COR-L47 (cell line): ENCODE measurements around the gene RAD51B.

ENCODE experiments used
- DNase-seq: peaks from one replicate; lab custom pipeline; 2025; lab: John Stamatoyannopoulos, UW

The RAD51B gene

DNA sequence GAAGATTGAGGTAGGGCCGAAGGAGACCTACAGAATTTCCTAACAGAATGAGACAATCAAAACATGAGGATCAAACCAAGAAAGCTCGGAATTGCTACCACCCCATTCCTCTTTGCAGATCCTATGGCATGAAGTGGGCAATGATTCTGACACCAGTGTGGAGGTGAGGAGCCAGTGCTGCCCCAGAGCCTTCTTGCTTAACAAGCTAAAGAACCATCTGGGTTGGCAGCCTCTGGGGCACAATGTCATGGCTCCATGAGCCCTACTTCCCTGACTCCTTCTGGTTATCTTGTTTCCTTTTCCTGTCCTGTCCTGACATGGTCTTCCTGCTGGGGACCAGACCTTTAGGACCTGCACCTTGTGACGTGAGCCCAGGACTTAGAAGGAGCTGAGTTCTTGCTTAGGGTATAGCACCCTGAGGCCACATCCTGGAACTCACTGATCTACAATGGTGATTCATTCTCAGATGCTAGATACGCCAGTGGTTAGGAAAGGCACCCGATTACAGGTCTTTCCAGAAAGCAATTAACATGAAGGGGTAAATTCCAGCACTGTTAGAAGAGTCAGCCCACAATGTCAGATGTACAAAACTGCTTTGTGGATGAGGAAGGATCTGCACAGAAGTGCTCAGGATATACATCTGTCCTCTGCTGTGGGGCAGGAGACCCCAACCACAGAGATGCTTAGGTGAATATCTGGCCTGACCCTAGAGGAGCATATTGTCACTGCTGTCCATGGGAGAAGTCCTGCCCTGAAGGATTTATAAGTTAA, 649.0 kb downstream of the RAD51B start:
- no peak for DNase-seq

DNA sequence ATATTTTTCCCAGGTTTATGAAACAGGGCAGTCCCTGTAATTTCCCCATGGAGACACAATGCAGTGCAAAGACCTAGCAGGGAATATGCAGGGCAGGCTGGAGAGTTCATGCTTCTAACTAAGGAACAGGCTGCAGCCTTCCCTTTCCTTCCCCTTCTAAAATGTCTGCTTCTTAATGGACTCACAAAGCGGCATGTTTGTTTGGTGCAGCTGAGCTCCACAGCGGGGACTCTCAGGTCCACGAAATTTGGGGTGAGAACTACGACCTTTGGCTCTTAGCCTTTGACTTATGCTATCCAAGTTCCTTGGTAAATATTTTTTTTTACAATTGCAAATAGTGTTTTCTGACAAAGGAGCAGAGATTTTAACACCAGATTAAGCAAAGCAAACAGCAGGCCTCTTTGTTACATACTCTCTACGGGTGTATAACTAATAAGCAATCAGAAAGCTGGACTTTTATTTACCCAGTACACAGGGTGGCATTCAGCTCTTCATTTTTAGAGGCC, 649.7 kb downstream of the RAD51B start:
- DNase-seq: no peak

DNA sequence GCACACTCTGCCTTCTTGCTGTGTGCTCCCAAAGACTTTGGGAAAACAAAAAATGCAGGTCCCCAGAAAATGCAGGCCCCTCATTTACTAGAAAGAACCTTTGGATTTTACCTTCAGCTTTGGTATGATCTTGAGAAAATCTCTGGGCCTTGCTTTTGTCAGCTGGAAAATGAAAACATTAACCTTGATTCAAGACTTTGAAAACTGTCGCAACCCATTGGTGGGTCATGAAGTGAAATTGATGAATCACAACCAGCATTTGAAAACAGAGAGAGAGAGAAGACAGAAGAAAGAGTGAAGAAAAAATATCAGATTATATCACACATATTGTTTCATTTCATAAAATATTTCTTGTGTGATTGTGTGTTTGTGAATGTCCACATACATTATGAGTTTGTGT, 650.8 kb downstream of the RAD51B start:
- no peak for DNase-seq

DNA sequence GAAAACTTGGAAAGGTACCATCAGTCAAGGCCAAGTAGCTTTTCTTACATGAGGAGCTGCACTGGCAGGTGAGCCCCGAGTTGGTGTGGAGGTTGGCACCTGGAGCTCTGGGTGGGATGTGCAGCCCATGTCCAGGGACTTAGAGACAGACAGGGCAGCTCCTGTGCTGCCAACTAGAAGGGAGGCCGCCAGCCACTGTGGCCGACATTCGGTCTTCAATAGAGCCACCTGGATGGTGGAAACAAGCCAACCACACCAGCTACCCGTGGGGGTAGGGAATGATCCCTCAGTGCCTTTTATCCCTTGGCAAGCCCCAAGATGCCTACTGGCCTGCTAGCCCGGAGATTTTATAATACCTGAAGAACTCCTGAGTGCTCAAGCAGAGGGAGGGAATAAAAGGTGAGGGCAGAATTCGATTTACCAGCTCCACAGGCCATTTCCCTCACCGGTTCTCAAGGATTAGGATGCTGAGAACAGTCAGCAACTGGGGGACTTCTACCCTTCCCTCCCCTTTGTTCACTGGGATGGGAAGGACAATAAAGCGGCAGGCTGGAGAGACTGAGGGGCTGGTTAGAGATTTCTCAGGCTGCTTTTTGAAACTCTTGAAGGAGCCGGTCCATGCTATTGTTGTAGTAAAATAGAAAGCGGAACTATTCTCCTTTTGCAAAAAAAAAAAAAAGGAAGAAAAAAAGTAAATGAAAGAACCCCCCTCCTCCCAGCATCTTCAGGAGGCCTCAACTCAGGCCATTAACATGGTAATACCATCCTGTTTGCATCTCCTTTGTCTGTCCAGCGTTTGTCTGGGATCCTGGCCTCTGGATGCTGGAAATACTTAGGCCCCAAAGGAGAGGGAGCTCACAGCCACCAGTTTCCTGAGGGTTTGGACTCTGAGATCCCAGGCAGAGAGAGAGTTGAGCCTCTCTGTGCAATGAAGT, 651.7 kb downstream of the RAD51B start:
- no peak for DNase-seq

DNA sequence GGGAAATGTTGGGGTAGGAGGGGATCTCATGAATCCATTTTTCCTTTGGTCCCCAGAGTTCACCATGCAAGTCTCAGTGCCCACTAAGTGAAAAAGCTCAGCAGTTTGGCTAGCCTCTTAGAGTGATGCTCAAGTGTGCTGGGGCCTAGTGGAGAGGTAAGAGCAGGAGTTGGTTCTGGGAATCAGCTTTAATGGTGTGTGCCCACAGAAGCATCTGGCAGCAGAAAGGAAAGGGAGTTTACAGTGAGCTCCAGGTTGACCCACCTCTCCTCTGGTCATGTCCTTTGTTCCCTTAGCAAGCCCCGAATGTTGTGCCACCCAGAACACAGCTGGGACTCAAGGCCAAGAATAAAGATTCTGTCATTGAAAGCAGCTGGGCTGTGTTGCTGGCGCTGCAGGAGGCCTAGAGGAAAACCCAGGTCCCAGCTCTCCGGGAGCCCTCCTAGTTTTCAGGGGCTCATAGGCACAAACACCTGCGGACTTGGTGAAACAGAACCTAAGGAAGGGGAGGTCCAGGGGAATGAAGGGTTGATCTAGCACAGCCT, 652.5 kb downstream of the RAD51B start:
- DNase-seq: no peak

DNA sequence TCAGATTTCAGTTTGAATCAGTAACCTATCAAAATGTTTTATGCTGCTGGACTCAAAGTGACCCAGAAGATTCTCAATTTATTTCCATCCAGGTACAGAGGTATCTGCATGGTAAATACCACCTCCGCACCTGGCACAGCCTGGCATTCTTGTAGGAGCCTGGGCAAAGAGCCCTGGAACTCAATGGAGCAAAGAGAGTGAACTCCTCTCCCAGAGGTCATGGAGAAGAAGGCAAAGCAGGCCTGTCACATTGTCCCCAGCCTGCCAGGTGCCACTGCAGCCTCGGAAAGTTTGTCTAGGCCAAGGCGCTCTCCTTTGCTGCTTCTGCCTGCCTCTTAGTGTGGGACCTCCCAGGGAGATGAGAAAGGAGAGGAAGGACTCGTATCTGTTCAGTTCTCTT, 653.5 kb downstream of the RAD51B start:
- DNase-seq: no peak

DNA sequence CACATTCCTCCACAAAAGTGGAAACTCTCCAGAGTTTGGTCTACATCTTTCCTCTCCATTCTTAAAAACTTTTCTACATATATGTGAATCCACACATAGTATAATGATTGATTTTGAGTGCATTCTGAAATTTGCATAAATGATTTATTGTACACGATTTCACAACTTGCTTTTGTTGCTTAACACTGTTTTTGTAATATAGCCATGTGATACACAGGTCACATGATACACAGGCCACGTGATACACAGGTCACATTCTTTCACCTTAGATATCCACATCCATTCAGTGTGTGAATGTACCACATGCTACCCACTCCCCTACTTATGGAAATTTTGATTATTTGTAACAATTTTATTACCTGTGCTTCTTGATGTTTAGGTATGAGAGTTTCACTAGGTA, 654.2 kb downstream of the RAD51B start:
- no peak for DNase-seq

DNA sequence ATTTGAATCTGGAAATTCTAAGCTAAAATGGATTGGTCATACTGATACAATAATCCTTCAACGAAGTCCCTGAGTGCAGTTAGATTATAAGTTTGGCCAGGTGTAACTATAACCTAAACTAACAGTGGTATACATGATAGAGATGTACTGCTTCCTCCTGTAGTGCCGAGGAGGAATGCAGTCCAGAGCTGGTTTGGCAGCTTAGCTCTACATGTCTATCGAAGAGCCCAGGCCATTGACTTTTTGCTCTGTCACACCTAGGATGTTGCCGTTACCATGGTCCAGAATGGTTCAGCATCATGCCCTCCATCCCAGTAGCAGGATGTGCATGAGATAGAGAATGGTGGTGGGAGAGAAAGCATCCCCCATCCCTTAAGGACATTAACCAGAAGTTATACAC, 655.2 kb downstream of the RAD51B start:
- DNase-seq: no peak

DNA sequence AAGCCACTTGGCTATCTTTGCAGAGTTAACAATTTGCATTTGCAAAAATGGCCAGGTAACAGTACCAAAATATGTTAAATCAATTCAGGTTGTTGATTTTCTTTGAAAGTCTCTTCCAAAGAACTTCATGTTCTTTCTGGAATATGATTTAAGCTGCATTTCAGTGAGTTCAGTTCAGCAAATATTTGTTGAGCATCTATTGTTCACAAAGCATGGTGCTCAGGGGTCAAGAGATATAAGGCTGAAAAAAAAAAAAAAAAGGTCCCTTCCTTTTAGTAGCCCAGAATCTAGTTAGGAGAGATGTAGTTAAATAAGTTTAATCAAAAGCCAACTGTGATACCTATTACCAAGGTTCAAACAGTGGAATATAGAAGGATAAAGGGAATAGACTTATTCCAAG, 656.2 kb downstream of the RAD51B start:
- no peak for DNase-seq

DNA sequence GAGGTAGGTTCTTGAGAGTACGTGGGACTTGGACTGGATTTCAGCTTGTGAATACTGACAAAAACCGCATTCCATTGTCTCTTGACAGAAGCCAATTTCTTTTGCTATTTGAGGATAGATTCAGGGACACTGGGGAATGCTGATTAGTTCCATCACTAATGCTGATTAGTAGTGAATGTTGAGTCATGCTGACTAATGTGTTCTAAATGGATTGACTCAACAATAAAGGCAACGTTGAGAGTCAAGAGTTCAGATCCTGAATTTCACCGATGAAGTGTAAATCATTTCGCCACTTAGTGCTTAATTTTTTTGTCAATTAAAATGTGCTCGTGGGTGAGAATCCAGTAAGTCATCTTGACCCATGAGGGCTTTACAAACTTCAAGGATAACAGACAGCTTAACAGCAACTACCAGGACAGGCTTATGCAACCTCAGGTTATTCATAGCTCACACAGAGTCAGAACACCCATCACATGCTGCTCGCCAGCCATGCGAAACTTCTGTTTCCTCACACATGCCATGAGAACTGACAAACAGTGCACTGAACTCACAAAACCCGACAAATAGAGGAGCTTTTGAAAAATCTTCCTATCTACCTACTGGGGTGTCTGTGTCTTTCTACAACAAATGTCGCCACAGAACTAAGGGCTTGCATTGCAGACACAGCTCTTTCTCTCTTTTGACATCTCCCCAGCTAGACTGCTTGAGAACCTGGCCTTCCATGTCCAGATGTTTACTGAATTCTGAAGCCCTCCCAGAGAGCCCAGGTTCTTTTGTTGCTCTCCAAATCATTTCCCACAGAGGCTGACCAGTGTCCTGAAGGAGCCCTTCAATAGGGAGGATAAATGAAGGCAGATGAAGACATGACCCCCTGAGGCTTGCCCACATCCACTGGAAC, 656.9 kb downstream of the RAD51B start:
- no peak for DNase-seq

DNA sequence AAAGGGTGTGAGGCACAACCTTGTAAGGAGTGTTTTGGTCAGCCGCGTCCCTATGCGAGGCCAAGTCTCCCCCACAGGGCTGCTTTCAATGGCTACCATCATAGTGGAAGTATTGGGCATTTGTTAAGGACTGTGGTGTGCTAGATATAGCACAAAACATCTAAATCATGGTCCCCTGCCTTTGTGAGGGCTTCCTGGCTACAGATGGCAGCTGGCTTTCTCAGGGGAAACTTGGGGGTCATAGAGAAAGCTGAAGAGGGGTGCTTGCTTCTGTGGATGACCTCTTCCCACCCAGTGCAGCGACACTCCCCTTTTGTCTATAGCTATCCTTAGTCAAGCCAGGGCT, 657.5 kb downstream of the RAD51B start:
- no peak for DNase-seq

DNA sequence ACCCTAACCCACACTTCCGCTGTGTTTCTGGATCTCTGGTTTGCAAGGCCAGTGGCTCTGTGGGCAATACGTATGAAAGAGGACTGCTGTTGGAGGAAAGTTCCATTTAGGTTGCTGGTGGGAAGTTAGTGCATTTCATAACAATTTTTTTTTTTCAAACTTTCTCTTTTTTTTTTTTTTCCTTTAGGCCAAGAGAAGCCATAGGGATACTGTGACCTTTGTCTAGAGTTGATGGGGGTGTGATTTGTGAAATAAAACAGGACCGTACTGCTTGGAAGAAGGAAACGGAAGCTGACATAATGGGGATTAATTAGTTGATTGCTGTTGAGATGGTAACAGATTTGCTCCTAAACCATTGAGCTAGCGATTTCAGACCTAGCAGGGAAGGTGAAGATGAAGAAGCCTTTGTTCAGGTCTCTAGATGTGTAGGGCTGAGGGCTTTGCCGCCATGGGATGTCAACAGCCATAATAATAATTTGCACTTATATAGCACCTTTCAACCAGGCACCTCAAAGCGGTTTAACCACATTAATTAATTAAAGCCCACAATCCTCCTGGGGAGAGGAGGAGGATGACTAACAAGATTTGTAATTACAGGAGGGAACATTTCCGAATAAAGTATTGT, 658.0 kb downstream of the RAD51B start:
- no peak for DNase-seq

DNA sequence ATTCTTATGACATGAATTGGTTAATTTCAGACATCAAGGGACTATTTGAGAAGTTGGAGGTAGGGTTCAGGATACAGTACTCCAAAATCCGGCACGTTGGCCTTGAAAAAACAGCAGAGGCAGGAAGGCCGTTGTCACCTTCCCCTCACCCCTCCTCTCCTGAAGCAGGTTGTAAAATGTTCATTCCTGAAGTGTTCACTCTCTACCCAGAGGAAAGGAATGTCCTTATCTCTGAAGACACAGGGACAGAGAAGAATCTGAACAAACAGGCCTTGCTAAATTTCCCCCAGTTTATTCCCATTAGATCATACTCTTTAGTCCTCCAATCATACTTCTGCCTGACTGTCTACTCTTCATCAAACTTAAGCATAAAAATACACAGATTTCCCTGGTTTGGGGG, 659.7 kb downstream of the RAD51B start:
- no peak for DNase-seq

DNA sequence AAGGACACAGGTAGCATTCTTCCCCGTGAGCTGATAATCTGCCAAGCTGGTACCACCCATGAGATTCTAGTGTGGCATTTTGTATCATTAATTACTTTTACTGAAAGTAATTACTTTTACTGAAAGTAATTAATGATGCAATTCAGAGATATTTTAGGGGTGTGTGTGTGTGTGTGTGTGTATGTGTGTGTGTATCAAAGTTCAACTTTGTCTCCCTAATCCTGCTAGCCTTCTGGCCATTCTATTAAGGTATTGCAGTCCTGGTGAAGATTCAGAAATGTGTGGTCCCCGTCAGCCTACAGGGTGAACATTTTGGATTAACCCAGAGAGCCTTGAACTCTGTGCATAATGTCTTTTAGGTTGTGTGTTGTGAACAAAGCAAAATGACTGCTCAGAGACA, 662.4 kb downstream of the RAD51B start:
- DNase-seq: no peak

DNA sequence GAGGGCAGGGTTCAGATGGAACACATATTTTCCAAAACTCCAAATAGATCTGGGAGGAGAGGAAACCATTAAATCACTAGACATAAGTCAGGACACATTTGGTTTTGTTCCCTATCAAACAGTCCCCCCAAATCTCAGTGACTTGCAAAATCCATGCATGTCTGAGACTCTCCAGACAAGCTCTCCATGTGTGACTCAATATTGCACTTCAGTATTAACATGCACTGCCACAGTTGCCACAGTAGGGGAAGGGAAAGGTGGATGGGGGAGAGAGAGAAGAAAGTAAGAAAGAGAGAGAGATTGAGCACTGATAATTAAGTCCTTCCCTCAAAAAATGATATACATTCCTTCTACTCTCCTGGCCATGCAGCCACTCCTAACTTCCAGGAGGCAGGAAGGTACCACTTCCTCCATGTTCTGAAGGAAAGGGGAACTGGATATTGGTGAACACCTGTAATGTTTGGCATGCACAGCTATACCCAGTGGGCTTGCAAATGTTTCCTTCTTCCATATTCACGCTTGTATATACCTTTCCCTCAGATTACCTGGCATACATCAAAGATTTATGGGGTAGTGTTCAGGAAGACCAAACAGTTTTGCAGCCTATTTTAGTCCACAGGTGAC, 663.3 kb downstream of the RAD51B start:
- DNase-seq: no peak

DNA sequence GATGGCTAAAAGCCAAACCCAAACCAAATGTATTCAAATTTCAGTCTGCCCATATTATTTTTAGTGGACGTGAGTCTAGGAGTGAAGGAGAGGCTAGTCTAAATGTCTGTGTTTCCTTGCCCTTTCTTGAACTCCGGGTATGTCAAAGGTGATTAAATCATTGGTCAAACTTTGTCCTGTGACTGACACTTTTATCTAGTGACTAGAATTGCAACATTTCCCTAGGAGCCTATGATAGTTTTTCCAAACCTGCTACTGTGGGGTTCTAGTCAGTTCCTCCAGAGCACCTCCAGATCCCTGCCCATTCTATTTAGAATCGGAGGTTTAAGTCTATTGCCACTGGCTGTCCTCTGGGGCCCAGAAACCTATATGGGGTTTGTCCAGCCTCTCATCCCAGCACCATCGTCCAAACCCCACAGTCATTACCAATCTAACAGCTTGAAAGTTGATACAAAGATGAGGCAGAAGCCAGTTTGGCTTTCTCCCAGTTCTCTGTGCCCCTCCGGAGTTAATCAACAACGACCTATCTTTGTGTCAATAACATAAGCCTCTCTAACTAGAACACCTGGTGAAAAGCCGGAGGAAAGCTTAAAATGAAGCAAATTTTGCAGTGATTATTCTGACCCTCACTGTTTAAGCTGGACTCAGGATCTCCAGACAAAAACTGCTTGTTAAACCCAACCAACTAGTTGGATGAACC, 666.6 kb downstream of the RAD51B start:
- DNase-seq: peak; percentile 41

DNA sequence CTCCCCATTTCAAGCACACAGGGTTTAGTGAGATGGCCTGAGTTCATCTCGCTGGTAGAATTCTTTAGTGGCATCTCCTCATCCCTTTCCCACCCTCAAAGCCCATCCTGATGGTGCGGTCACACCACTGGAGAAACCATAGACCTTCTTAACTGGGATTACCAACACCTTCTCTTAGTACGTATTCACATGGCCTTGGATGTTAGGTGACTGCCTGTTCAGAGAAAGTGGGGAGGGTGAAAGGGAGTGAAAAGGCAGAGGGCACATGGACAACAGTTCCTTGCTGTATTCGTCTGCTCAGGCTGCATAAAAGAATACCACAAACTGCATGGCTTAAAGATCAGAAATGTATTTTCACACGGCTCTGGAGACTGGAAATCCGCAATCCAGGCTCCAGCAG, 667.2 kb downstream of the RAD51B start:
- no peak for DNase-seq

DNA sequence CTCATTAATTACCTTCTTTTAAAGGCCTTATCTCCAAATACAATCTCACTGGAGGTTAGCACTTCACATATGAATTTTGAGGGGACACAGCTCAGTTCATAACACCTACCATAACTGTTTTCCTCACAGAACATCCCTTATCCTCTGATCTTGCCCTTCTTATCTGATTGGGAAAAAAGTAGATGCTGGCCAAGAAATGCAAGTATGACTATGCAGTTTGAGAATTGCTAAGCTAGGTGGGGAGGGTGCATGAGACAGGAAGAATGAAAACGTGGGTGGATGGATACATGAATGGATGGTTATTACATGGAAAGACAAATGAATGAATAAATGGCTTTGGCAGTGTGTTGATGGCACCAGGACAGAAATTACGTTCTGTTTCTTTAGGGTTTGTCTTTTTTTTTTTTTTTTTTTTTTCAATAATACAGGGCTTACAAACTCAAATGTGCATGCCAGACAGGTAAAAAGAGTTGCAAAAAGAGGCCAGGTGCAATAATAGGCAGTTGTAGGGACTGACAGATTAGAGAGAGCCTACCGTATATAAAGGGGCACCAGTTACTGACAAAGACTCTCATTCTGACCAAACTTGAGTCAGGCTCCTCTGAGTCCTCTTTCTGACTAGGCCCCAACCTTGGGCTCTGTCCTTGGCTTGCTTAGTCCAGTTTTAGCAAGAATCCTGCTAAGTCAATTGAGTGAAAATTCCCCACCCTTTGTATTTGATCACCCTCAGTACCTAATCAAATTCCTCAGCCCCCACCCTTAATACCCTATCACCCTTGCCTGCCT, 668.4 kb downstream of the RAD51B start:
- DNase-seq: no peak

DNA sequence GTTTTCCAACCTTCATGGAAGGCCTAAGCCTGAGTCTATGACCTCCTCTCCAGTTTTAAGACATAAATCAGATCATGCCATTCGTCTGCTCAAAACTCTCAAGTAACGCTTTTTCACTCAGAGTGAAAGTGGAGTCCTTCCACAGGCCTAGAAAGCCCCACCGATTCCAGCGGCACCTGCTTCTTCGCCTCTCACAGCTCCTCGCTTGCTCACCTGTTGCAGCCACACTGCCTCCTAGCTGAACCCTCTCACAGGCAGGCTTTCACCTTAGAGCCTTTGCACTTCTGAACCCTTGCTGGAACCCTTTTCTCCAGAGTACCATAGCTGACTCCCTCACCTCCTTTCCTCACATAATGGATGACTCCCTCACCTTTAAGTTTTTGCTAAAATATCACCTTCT, 672.2 kb downstream of the RAD51B start:
- DNase-seq: no peak
